HG03342 (cell line): ENCODE results near the gene NELFB.

ENCODE experiments used
- ATAC-seq: cut with Tn5 transposase; IDR thresholded peaks from one replicate; pipeline ENCODE4 v1.9.1; 2021; ENCODE audit warnings: mild to moderate bottlenecking, moderate library complexity; ENCODE audit not compliant: unreplicated experiment

Gene NELFB

DNA sequence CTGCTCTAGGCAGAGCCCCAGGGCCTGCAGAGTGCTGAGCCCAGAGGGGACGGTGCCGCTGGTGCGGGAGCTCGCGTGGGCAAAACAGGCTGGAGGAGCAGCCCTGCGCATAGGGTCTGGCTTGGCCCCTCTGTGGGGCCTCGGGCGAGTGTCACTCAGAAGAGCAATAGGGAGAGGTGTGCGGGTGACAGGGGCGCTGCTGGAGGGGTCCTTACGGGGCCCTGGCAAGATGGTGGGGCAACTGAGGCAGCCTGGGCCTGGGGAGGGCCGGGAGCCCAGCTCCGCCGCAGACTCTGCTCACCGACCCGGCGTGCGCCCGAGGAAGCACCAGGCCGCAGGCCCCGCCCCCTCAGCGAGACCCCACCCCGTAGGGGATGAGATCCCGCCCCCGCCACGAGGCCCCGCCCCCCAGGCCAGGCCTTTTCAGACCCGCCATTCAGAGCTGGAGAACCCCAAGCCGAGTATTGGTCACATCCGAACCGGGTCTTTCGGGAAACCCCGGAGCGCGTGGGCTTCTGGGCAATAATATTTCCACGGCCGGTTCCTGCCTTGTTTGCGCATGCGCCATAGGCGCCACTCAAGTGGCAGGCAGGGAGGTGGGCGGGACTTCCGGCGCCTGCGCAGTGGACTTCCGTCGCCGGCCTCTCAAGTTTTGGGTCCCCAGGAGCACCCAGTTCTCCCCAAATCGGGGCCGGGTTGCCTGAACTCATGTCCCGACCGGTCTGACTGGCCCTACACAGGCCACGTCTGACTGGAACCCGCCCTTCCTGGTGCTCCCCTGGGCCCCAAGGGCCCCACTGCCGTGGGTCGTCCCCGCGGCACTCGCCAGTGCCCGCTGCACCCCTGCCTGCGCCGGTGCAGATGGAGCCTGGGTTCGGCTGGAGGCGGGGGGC, 31.8 kb upstream of the NELFB start:
- peak; percentile 71 for ATAC-seq

- no peak for ATAC-seq
Measured at GRCh38 chr9:137224830-137225694, 30.1 kb upstream of the NELFB start, which contains the start of gene CYSRT1. TSS of gene CYSRT1 (plus strand) at chr9:137225174. CDS start at chr9:137225622, 448 bp downstream.

DNA sequence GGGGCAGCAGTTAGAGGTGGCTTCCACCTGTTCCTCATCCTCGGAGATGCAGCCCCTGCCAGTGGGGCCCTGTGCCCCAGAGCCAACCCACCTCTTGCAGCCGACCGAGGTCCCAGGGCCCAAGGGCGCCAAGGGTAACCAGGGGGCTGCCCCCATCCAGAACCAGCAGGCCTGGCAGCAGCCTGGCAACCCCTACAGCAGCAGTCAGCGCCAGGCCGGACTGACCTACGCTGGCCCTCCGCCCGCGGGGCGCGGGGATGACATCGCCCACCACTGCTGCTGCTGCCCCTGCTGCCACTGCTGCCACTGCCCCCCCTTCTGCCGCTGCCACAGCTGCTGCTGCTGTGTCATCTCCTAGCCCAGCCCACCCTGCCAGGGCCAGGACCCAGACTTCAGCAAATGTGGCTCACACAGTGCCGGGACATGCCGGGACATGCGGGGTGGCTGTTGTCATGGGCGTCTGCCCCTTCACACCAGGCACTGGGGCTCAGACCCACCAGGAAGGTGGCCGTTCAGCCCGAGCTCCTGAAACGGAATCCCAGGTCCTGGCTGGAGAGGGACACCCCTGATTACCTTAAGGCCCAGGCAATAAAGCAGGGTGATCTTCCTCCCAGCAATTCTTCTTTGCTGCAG, 29.3 kb upstream of the NELFB start:
- ATAC-seq, result no peak

DNA sequence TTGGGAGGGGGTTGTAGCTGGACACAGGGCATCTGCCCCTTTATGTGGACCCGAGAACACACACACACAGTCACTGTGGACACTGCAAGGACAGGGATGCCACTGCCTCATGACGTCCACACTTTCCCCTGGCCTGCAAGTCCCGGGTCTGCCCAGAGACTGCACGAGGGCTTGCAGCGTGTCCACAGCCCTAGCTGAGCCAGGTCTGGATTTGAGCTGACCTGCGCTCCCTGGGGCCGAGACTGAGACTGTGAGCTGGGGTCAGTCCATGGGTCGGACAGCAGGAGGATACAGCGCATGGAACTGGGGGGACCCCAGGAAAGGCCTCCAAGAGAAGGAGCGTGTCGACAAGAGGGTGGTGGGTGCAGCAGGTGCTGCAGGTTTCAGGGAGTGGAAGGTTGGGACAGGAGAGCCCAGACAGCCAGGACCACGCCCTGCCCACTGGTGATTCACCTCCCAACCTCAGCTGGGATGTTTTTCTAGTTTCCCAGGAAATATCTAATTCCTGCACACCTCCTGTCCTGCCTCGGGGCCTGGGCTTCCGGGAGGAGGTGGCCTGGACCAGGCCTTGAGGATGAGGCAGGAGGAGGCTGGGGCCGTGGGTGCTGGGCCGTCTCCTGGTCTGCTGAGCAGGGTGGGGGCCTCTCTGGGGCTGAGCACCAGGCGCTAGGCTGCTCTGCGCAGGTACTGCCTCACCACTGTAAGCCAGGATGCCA, 28.6 kb upstream of the NELFB start:
- no peak for ATAC-seq

- ATAC-seq, result no peak
Measured at GRCh38 chr9:137227054-137227852, 27.9 kb upstream of the NELFB start, which contains the start of gene RNF224. TSS of gene RNF224 (plus strand) at chr9:137227502. CDS start at chr9:137228336, 834 bp downstream.

DNA sequence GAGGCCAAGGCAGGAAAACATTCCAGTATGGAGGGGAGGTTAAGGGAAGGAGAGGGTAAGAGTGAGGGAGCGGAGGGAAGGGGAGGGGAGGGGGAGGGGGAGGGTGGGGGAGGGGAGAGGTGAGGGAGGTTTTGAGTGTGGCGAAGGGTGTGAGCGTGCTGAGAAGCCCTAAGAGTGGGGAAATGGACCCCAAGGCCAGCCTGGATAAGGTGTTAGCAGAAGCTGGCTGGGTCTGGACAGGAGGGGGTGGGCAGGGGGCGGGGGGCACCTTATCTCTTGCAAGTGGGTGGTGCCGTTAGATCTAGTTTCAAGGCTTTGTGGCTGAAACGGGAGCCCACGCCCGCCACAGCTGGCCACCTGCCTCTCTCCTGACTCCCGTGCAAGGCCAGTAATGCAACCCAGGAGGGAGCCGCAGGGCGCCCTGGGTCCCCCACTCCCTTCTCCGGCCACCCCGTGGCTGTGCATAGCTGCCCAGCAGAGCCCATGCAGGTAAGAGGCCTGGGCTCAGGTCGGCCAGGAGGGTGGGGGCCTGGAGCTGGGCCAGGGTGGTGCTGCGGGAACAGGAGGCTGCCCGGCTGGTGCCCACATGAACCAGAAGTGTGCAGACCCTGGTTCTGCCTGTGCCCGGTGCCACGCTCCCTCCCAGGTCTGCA, 27.1 kb upstream of the NELFB start:
- no peak for ATAC-seq

GRCh38 chr9:137228506-137228967, 26.6 kb upstream of the NELFB start:
- no peak for ATAC-seq

DNA sequence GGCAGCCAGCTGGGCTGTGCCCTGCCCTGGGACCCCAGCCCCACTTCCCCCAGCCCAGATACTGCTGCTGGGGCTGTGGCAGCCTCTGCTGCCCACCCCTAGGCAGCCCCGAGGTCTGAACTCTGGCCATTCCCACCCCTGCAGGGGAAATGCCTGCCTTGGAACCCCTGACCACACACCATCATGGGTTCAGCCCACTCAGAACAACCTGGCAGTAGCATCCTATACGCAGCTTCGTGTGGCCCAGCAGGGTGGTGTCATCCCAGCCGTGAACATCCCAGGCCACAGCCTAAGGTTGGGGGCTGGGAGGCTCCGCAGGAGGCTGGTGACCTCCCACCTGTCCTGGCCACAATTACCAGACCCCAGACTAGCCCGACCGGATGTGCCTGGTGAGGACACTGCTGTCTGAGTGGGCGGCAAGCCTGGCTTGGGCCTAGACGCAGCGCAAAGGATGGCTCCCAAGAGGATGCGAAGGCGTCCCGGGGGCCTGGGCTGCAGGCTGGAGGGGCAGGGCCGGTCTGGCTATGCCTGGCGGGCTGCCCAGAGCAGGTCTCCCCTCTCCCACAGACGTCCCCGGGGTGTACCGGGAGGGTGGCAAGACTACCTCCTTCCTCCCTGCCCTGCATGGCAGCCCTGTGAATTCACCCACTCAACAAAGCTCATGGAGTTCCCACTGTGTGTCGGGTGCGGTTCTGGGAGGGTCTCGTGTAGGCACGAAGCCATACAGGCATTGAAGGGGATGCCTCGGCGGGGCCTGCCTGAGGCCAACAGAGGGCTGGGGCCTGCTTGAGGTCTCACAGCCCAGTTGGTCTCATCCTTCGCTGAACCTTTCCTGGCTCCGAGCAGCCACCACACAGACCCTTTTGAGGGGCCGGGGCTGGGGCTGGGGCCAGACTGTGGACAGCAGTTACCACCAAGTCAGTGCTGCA, 25.9 kb upstream of the NELFB start:
- no peak for ATAC-seq

DNA sequence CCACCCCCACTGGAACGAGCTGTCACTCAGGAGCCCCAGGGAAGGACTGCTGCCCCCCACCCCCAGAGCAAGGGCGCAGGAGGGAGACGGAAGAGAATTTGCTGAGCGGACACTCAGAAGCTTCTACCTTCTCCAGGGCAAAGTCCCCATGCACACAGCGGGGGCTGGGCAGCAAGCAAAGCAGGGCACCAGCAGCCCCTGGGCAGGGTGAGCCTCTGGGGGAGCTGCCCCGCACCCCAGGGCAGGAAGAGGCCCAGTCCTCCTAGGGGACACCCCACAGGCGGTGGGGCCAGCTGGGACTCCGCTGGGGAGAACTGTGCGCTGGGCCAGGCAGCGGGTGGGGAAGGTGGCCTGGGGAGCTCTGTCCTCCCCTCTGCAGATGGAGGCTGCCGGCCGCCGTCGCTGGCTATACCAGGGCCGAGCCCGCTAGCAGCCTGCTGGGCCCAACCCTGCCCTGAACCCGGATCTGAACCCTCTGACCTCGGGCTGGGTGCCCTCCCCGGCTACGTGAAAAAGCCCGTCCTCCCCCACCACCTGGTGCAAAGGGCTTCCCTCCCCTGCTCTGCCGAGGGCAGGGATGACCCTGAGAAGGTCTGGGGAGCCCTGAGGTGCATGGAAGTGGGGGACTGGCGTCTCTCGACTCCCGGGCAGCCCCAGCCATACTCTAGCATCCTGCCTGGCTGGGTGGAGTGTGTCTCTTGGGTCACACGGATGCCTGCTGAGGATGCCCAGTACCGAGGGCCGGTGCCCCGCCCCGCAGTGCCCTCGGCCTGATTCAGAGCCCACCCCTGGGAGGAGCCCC, 25.0 kb upstream of the NELFB start:
- no peak for ATAC-seq

- no peak for ATAC-seq
Measured at GRCh38 chr9:137230705-137231371, 24.3 kb upstream of the NELFB start, which contains the start of gene SLC34A3. TSS of gene SLC34A3 (plus strand) at chr9:137230901. CDS start at chr9:137231703, 802 bp downstream.

- no peak for ATAC-seq
Measured at GRCh38 chr9:137231372-137232039, 23.6 kb upstream of the NELFB start.

DNA sequence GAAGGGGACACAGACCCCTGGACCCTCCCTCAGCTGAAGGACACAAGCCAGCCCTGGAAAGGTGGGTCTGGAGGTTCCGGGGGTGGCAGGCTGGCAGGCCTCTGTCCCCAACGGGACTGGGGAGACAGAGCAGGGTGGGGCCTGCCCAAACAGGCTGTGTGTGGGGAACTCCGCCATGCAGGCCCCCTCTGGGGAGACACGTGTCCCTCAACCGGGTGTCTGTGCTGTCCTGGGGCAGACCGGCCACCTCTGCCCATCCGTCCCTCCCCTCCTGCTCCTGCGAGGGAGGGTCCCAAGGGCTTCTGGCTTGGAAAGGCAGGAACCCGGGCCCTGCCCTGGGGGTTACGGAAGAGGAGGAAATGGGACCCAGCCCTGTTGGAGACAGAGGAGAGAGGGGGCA, 23.0 kb upstream of the NELFB start:
- no peak for ATAC-seq

- ATAC-seq, result no peak
Measured at GRCh38 chr9:137232510-137232909, 22.6 kb upstream of the NELFB start.

DNA sequence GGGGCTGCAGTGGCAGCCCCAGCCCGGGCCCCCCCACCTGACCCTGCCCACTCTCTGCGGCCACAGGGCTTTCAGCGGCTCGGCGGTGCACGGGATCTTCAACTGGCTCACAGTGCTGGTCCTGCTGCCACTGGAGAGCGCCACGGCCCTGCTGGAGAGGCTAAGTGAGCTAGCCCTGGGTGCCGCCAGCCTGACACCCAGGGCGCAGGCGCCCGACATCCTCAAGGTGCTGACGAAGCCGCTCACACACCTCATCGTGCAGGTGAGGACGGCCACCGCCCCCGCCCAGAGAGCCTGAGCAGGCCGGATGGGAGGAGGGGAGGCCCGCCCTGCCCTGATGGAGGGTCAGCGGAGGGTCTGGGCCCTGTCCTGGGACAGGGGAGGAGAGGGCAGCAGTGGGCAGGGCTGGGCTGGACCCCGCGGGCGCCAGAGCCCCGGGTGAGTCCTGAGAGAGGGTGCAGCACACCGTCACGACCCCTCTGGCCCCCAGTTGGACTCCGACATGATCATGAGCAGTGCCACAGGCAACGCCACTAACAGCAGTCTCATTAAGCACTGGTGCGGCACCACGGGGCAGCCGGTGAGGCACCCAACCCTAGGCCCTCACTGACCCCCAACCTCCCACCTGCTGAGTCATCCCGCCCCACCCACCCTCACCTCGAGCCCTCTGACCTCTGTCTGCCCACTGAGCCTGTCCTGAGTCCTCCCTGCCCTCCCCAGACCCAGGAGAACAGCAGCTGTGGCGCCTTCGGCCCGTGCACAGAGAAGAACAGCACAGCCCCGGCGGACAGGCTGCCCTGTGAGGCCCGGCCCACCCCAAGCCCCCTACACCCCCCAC, 21.8 kb upstream of the NELFB start:
- ATAC-seq, result no peak

DNA sequence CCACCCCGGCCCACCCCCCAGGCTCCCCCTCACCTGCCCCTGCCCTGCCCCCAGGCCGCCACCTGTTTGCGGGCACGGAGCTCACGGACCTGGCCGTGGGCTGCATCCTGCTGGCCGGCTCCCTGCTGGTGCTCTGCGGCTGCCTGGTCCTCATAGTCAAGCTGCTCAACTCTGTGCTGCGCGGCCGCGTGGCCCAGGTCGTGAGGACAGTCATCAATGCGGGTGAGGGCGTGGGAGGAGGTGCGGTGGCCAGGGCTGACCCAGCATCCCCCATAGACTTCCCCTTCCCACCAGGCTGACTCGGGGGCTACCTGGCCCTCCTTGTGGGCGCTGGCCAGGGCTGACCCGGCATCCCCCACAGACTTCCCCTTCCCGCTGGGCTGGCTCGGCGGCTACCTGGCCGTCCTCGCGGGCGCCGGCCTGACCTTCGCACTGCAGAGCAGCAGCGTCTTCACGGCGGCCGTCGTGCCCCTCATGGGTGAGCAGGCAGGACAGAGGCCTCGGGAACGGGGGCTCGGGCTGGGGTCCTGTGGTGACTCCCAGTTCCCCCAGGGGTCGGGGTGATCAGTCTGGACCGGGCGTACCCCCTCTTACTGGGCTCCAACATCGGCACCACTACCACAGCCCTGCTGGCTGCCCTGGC, 21.0 kb upstream of the NELFB start:
- ATAC-seq, result no peak
